ENCODE measurements around the gene AURKAIP1.
"Not testable (repeated sequence)": the region's sequence is repeated elsewhere in the genome, so short reads cannot be mapped to it uniquely, and the experiment has no call there.

The AURKAIP1 gene

DNA sequence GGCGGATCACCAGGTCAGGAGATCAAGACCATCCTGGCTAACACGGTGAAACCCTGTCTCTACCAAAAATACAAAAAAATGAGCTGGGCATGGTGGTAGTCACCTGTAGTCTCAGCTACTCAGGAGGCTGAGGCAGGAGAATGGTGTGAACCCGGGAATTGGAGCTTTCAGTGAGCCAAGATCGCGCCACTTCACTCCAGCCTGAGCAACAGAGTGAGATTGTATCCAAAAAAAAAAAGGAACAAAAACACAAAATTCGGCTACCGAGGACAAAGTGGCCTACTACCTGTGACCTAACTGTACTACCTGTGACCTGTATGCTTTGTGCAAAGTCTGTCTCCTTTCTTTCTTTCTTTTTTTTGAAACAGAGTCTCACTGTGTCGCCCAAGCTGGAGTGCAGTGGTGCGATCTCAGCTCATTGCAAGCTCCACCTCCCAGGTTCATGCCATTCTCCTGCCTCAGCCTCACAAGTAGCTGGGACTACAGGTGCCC lies 27.9 kb upstream of the AURKAIP1 start:
- H4K8ac ChIP-seq (ENCODE audit: low read depth, low read length); H3K27ac ChIP-seq (ENCODE audit: low read depth, low read length); H3K14ac ChIP-seq (ENCODE audit: low read length); H3K4me3 ChIP-seq (ENCODE audit: low read depth, low read length); H2AFZ ChIP-seq (ENCODE audit: insufficient read depth, low read length, poor library complexity); H3K27me3 ChIP-seq (ENCODE audit: insufficient read depth, low read length); H3K9ac ChIP-seq (ENCODE audit: low read length); H3K9me3 ChIP-seq (ENCODE audit: insufficient read depth, low read depth, low read length); H2BK12ac ChIP-seq (ENCODE audit: low read length); H2AK5ac ChIP-seq (ENCODE audit: low read length); H3K23ac ChIP-seq (ENCODE audit: low read length); DNase-seq; H2BK120ac ChIP-seq (ENCODE audit: insufficient read depth, low read length, poor library complexity); H2BK5ac ChIP-seq (ENCODE audit: low read depth, low read length, poor library complexity); H4K12ac ChIP-seq (ENCODE audit: low read depth, low read length); H4K91ac ChIP-seq (ENCODE audit: low read depth, low read length); H3K4ac ChIP-seq (ENCODE audit: low read depth, low read length); H3K4me2 ChIP-seq (ENCODE audit: low read length); H3K18ac ChIP-seq (ENCODE audit: low read length): not testable (repeated sequence)
- no CpG with 5 or more reads among the region's 9 CpGs for WGBS (ENCODE audit: extremely low coverage, insufficient coverage, insufficient read length)
- peaks cover 19 to 21% of the 10 kb centered on the region in 2 experiments for H3K4me1 ChIP-seq (ENCODE audit: control insufficient read depth in 1 of 2, insufficient read depth in 2 of 2, low read length in 2 of 2)
- peaks cover 24% of the 10 kb centered on the region for H3K79me1 ChIP-seq (ENCODE audit: low read length)
- H3K79me2 ChIP-seq (ENCODE audit: control insufficient read depth, insufficient read depth, low read length, poor library complexity): peaks cover 36% of the 10 kb centered on the region
- peaks cover 47 to 52% of the 10 kb centered on the region in 2 experiments for H3K36me3 ChIP-seq (ENCODE audit: control insufficient read depth in 1 of 2, insufficient read depth in 2 of 2, low read length in 2 of 2)

DNA sequence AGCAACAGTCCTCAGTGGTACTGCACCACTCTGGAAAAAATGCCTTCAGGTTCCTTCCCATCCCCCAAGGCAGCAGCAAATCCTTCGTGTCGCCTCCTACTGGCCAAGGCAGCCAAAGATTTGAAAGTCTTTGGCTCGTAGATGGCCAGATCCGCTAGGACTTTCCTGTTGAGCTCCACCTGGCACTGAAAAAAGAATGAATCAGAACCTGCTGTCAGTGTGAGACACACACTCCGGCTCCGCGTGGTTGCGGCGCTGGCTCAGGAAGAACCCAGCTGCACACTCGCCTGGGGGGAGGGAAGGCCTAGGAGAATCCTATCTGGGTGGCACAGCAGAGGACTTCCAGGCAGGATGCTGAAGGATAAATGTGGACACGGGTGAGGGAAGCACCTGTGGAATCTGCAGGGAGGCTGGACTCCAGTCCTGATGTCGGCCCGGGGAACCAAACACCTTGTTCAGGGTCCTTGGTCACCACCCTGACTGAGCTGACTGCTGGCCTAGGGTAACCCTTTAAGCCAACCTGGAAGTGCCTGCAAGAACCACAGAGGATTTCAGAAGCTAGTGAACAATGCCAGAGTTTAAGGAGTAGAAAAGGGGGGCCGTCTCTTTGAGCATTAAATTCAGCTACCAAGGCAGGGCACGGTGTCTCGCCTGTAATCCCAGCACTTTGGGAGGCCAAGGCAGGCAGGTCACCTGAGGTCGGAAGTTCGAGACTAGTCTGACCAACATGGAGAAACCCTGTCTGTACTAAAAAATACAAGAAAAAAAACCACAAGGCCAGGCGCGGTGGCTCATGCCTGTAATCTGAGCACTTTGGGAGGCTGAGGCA lies 27.3 kb upstream of the AURKAIP1 start:
- H3K79me1 ChIP-seq (ENCODE audit: low read length): peaks cover 20% of the 10 kb centered on the region
- H2BK120ac ChIP-seq (ENCODE audit: insufficient read depth, low read length, poor library complexity): no peak overlapping the region
- no peak overlapping the region for H4K8ac ChIP-seq (ENCODE audit: low read depth, low read length)
- H3K4me1 ChIP-seq (ENCODE audit: control insufficient read depth in 1 of 2, insufficient read depth in 2 of 2, low read length in 2 of 2): peaks cover 22 to 23% of the 10 kb centered on the region in 2 experiments
- no peak overlapping the region for H3K27ac ChIP-seq (ENCODE audit: low read depth, low read length)
- H3K79me2 ChIP-seq (ENCODE audit: control insufficient read depth, insufficient read depth, low read length, poor library complexity): peaks cover 29% of the 10 kb centered on the region
- peak; percentile 52 to 71 for DNase-seq
- H3K23ac ChIP-seq (ENCODE audit: low read length): no peak overlapping the region
- H3K36me3 ChIP-seq (ENCODE audit: control insufficient read depth in 1 of 2, insufficient read depth in 2 of 2, low read length in 2 of 2): peaks cover 53 to 58% of the 10 kb centered on the region in 2 experiments
- no peak overlapping the region for H3K4me3 ChIP-seq (ENCODE audit: low read depth, low read length)
- no peak overlapping the region for H3K4ac ChIP-seq (ENCODE audit: low read depth, low read length)
- H3K9ac ChIP-seq (ENCODE audit: low read length): no peak overlapping the region
- H4K12ac ChIP-seq (ENCODE audit: low read depth, low read length): no peak overlapping the region
- no peak overlapping the region for H2AFZ ChIP-seq (ENCODE audit: insufficient read depth, low read length, poor library complexity)
- no peak overlapping the region for H2BK12ac ChIP-seq (ENCODE audit: low read length)
- no peak overlapping the region for H3K14ac ChIP-seq (ENCODE audit: low read length)
- WGBS (ENCODE audit: extremely low coverage, insufficient coverage, insufficient read length): no CpG with 5 or more reads among the region's 20 CpGs
- no peak overlapping the region for H2BK5ac ChIP-seq (ENCODE audit: low read depth, low read length, poor library complexity)
- H2AK5ac ChIP-seq (ENCODE audit: low read length): no peak overlapping the region
- no peak overlapping the region for H4K91ac ChIP-seq (ENCODE audit: low read depth, low read length)
- no peak overlapping the region for H3K4me2 ChIP-seq (ENCODE audit: low read length)
- H3K18ac ChIP-seq (ENCODE audit: low read length): no peak overlapping the region
- H3K27me3 ChIP-seq (ENCODE audit: insufficient read depth, low read length): no peaks in the 10 kb centered on the region
- H3K9me3 ChIP-seq (ENCODE audit: insufficient read depth, low read depth, low read length): no peaks in the 10 kb centered on the region

GRCh38 chr1:1401457-1402010 lies 26.5 kb upstream of the AURKAIP1 start:
- no peak overlapping the region for H2BK120ac ChIP-seq (ENCODE audit: insufficient read depth, low read length, poor library complexity)
- no peaks in the 10 kb centered on the region for H3K9me3 ChIP-seq (ENCODE audit: insufficient read depth, low read depth, low read length)
- H3K4me3 ChIP-seq (ENCODE audit: low read depth, low read length): no peak overlapping the region
- H3K23ac ChIP-seq (ENCODE audit: low read length): no peak overlapping the region
- peaks cover 58 to 63% of the 10 kb centered on the region in 2 experiments for H3K36me3 ChIP-seq (ENCODE audit: control insufficient read depth in 1 of 2, insufficient read depth in 2 of 2, low read length in 2 of 2)
- H2AK5ac ChIP-seq (ENCODE audit: low read length): no peak overlapping the region
- H3K18ac ChIP-seq (ENCODE audit: low read length): no peak overlapping the region
- H2AFZ ChIP-seq (ENCODE audit: insufficient read depth, low read length, poor library complexity): no peak overlapping the region
- no peak overlapping the region for H4K8ac ChIP-seq (ENCODE audit: low read depth, low read length)
- peaks cover 22 to 23% of the 10 kb centered on the region in 2 experiments for H3K4me1 ChIP-seq (ENCODE audit: control insufficient read depth in 1 of 2, insufficient read depth in 2 of 2, low read length in 2 of 2)
- H3K9ac ChIP-seq (ENCODE audit: low read length): no peak overlapping the region
- H3K79me2 ChIP-seq (ENCODE audit: control insufficient read depth, insufficient read depth, low read length, poor library complexity): peaks cover 23% of the 10 kb centered on the region
- no peak overlapping the region for H3K27ac ChIP-seq (ENCODE audit: low read depth, low read length)
- peak overlapping the region; percentile 10 for H4K12ac ChIP-seq (ENCODE audit: low read depth, low read length)
- no peak for DNase-seq
- peaks cover 14% of the 10 kb centered on the region for H3K79me1 ChIP-seq (ENCODE audit: low read length)
- no peak overlapping the region for H3K4me2 ChIP-seq (ENCODE audit: low read length)
- H3K14ac ChIP-seq (ENCODE audit: low read length): no peak overlapping the region
- H3K4ac ChIP-seq (ENCODE audit: low read depth, low read length): peak overlapping the region; percentile 22
- H2BK12ac ChIP-seq (ENCODE audit: low read length): no peak overlapping the region
- no CpG with 5 or more reads among the region's 7 CpGs for WGBS (ENCODE audit: extremely low coverage, insufficient coverage, insufficient read length)
- H3K27me3 ChIP-seq (ENCODE audit: insufficient read depth, low read length): no peaks in the 10 kb centered on the region
- H2BK5ac ChIP-seq (ENCODE audit: low read depth, low read length, poor library complexity): no peak overlapping the region
- H4K91ac ChIP-seq (ENCODE audit: low read depth, low read length): no peak overlapping the region

DNA sequence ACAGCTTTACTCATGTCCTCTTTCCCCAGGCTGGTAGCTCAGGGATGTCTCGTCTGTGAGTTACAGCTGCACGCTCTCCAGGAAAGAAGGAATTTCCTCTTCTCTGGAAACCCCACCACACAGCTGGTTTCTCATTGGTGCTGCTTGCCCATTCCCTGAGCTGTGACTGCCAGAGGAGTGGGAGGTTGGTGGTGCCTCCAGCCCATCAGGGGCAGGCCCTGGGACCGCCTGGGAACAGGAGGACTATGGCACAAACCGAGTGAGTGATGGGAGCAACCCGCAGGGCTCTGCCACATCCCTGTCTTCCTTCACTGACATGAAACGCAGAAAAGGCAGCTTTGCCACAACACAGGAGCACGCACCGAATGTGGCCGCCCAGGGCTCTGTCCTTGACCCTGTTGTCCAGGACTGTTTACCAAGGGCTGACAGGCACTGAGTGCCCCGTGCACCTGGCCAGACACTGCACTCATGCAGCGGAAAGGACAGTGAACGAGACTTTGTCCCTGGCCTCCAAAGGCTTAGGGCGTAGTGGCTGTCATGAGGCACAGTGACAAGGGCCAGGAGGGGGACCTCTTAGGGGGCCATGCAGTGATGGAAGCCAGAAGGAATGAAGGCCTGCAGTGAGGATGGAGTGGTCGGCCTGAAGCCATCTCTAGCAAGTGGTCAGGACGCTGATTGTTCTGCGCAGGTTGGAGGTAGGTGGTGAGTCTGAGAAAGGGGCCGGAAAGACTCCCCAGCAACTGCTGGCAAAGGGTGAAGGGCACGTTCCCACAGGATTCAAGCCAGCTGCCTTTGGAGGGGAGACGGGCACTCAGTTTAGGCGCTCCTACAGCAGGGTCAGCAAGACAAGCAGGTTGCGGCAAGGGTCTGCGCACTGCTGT lies 25.8 kb upstream of the AURKAIP1 start:
- H2BK120ac ChIP-seq (ENCODE audit: insufficient read depth, low read length, poor library complexity): no peak overlapping the region
- H4K8ac ChIP-seq (ENCODE audit: low read depth, low read length): peak overlapping the region; percentile 2
- no peak overlapping the region for H3K9ac ChIP-seq (ENCODE audit: low read length)
- H3K14ac ChIP-seq (ENCODE audit: low read length): no peak overlapping the region
- no CpG with 5 or more reads among the region's 22 CpGs for WGBS (ENCODE audit: extremely low coverage, insufficient coverage, insufficient read length)
- peaks cover 54 to 59% of the 10 kb centered on the region in 2 experiments for H3K36me3 ChIP-seq (ENCODE audit: control insufficient read depth in 1 of 2, insufficient read depth in 2 of 2, low read length in 2 of 2)
- peak overlapping the region; percentile 22 for H3K4ac ChIP-seq (ENCODE audit: low read depth, low read length)
- H3K4me1 ChIP-seq (ENCODE audit: control insufficient read depth in 1 of 2, insufficient read depth in 2 of 2, low read length in 2 of 2): peaks cover 17 to 18% of the 10 kb centered on the region in 2 experiments
- H3K9me3 ChIP-seq (ENCODE audit: insufficient read depth, low read depth, low read length): no peaks in the 10 kb centered on the region
- H3K23ac ChIP-seq (ENCODE audit: low read length): no peak overlapping the region
- H2BK5ac ChIP-seq (ENCODE audit: low read depth, low read length, poor library complexity): no peak overlapping the region
- no peak overlapping the region for H2BK12ac ChIP-seq (ENCODE audit: low read length)
- no peak overlapping the region for H2AK5ac ChIP-seq (ENCODE audit: low read length)
- peaks cover 12% of the 10 kb centered on the region for H3K79me1 ChIP-seq (ENCODE audit: low read length)
- H4K91ac ChIP-seq (ENCODE audit: low read depth, low read length): peak overlapping the region; percentile 95
- peak overlapping the region; percentile 62 for H4K12ac ChIP-seq (ENCODE audit: low read depth, low read length)
- no peaks in the 10 kb centered on the region for H3K27me3 ChIP-seq (ENCODE audit: insufficient read depth, low read length)
- H3K27ac ChIP-seq (ENCODE audit: low read depth, low read length): no peak overlapping the region
- DNase-seq: no peak
- H3K4me3 ChIP-seq (ENCODE audit: low read depth, low read length): peak overlapping the region; percentile 90
- H2AFZ ChIP-seq (ENCODE audit: insufficient read depth, low read length, poor library complexity): no peak overlapping the region
- peaks cover 20% of the 10 kb centered on the region for H3K79me2 ChIP-seq (ENCODE audit: control insufficient read depth, insufficient read depth, low read length, poor library complexity)
- no peak overlapping the region for H3K18ac ChIP-seq (ENCODE audit: low read length)
- H3K4me2 ChIP-seq (ENCODE audit: low read length): peak overlapping the region; percentile 64

Measured in trophoblast cell (in vitro differentiated cells and primary cell).